GM19463 (cell line): ENCODE measurements around the gene PEX11B.

Source experiments
- ATAC-seq: cut with Tn5 transposase; IDR thresholded peaks from one replicate; pipeline ENCODE4 v1.9.1; 2021; ENCODE audit warnings: mild to moderate bottlenecking, moderate library complexity; ENCODE audit not compliant: unreplicated experiment

Gene PEX11B, protein sequence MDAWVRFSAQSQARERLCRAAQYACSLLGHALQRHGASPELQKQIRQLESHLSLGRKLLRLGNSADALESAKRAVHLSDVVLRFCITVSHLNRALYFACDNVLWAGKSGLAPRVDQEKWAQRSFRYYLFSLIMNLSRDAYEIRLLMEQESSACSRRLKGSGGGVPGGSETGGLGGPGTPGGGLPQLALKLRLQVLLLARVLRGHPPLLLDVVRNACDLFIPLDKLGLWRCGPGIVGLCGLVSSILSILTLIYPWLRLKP

DNA sequence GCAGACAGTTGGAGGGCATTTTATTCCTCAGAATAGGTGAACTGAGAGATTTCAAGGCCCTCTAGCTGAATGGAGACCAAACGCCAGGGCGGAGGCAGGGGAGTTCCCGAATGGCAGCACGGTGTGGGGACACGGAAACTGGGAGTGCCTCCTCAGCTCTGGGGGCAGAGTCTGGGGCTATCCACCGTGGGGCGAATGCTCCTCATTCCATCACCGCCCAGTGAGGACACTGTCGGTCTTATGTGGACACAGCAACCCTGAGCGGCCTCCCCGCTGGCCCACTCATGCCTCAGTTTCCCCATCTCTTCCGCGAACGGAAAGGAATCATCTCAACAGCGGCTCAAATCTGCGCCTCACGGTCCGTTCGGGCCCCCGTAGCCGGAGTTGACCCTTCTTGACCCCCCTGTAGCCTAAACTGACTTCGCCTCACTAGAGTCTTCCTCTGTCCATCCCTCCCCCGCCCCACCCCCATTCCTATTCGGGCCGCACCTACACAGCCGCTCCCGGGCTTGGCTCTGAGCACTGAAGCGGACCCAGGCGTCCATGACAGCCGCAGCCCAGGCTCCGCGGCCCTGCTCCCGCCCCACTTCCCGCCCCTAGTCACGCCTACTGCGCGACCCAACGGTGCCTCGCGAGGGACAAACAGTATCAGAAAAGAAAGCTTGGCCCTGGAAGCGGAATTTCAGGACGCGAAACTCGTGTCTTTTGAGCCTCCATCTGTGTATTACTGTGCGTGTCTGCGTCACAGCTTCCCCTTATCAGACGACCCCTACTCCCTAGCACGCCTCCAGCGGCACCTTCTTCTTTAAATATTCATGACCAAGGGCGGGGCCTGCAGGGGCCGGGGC is at the start of gene PEX11B:
Gene PEX11B (minus strand): TSS at position 574 of the 848 bp plus-strand sequence. CDS start 29 bp downstream, at position 545.
- peak; percentile 87 for ATAC-seq

DNA sequence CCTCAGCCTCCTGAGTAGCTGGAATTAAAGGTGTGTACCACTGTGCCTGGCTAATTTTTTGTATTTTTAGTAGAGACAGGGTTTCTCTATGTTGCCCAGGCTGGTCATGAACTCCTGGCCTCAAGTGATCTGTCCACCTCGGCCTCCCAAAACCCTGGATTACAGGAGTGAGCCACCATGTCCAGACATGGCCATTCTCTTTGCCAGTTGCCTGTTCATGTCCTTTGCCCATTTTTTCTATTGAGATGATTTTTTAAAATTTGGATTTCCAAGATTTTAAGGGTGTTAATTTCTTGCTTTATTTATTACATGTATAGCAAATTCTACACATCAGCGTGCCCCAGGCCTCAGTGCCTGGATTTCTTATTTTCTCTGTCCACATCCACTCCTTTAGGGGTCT is 48.8 kb upstream of the PEX11B start:
- no peak for ATAC-seq

DNA sequence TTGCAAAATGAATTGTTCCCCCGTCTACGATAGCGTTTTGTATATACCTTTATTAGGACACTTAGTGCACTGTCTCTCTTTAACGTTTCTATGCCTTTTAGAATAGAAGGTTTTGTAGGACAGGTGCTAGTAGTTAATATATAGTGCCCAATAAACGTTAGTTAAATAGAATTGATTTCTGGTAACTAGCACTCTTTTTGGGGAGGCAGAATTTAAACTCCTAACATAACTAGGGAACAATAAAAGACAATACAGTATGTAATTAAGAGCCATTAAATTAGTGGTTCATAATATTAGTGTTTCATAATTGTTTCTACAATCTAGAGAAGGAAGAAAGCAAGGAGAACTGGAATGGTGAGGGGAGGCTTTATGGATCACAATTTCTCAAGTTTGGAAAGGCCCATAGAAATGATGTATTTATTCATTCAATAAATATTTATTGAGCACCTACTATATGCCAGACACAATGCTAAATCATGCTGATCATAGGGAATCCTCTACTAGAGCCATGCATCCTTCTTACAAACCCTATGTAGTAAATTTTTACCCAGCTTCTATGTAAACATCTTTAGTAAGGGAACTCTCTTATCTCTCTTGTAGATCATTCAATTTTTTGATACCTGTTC is 46.7 kb upstream of the PEX11B start:
- no peak for ATAC-seq

DNA sequence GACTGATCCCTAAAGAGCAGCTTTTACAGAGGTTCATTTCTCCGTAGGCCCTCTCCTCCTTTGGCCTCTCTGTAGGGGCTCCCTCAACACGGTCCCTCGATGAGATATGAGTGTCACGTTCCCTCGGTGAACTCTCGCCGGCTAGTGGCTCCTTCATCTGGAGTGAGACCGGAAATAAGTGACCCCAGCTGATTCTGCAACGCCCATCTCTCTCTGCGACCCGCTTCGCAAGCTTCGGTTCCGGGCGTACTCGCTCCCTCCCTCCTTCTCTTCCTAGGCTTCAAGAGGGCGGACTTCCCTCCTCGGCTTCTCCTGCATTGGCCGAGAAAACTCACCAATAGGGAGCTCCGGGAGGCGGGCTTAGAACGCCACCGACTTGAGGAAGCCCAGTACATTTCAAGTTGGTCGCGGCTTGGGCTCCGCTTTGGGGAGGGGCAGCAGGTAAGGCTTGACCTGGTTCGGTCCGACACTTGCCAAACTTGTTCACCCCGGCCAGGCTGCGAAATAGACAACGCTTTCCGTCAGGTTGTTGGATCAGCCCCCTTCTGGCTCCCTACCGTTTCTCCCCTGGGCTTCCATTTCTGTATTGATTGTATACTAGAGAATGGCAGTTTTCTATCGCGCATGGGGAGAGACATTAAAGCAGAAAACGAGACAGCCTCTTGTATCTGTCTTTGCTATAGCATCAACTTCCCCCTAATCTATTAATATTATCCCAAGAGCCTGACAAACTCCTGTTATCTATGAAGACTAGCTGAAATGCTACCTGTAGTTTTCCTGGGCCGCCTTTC is 46.0 kb upstream of the PEX11B start, which contains the start of the genes ANKRD34A and POLR3GL:
Gene ANKRD34A (minus strand): TSS at position 248 of the 791 bp plus-strand sequence. CDS start 2,816 bp downstream, outside the sequence.
Gene POLR3GL (plus strand): TSS at position 363 of the 791 bp plus-strand sequence. CDS start 10,176 bp downstream, outside the sequence.
- ATAC-seq: peak; percentile 91

DNA sequence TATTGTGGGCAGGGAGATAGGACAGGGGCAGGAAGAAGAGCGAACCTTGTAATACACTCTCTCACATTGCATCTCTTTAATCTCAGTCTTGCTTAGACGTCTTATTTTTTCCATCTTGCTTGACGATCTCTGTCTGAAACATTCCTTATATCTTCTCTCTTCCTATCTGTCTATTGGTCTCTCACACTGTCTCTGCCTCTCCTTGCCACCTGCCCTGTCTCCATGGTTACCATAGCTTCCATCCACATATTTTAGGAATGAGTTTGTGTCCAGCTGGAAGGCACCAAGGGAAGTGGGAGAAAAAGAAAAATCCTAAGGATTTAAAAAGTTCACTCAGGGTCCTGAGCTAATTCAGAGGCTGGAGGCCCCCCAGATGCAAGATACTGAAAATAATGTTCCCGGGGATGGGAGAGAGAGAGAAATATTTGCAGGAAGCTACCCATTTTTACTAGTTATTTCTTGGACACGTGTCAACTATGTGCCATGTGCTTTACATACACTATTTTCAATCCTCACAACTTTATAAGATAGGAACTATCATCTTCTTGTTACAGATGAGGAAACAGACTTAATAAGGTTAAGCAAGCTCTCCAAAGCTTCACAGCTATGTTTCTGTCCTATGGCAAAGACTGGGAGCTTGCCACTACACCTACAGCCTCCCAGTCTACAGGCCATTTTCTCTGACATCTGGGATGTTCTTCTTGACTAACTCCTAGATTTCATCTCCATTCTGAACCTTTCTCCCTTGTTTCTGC is 44.9 kb upstream of the PEX11B start:
- no peak for ATAC-seq

DNA sequence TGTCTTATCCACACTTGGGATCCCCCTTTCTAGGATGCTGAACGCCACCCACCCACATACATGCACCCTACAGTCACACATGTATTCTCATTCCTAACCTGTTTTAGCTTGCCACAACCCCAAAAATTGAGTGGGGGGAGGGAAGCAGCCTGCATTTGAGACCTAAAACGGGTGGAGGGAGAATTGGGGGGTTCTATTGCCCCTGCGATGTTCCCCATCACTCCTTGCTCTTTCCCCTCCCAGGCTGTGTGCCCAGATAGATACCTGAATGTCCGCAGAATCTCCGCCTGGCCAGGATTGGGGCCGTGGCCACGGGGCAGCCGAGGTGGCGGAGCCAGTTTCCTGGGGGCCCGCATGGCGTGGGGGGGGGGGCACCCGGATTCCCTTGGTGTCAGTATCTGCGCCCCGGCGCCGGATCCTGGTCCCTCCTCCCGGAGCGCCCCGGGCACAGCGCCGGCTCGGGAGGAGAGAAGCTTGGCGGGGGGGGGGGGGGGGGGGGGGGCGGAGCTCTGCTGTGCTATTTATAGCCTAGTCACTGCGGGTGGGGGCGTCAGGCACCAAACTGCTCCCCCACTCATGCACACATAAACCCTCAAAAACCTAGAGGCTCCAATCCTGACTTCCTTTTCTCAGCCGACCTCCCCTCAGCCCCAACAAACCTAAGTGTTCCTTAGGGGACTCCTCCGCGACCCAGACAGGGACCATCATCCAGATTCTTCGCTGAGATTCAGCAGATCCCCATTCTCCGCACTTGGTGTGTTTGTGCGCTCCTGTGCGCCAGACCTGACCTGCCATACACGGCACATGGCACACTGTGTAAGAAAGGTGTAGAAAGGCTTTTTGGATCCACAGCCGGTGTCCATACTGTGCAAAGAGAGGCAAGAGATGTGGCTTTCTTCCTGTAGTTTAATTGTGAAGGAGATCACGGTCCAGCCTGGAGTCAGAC is 43.9 kb upstream of the PEX11B start:
- ATAC-seq: no peak

DNA sequence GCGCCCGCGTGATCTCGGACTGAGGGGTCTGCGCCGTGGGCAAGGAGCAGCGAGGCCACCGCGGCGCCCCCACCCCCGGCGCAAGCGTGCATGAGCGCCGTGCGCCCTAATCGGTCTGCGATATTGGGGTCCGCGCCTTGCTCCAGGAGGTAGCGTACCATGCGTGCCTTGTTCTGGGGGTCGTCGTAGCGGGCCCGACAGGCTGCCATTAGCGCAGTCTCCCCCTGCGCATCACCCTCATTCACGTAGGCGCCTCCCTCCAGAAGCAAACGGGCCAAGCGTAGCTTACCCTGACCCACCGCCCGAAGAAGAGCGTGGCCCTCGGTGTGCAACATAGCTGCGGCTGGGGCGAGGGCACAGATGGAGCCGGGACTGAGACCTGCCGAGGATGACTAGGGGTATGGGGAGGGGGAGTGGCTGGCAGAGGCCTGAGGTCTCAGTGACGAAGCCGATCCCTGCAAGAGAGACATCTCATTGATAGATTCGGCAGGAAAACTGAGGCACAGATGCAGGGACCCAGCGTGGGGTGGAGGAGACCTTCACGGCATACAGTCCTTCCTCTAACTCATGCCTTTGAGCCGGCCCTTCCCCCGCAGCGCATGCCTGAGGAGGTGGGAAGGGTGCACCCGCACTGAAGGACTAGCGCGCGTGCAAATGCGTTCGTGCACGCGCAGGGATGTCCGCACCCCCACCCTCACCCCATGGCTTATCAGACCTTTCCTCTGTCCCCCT is 43.1 kb upstream of the PEX11B start:
- no peak for ATAC-seq

DNA sequence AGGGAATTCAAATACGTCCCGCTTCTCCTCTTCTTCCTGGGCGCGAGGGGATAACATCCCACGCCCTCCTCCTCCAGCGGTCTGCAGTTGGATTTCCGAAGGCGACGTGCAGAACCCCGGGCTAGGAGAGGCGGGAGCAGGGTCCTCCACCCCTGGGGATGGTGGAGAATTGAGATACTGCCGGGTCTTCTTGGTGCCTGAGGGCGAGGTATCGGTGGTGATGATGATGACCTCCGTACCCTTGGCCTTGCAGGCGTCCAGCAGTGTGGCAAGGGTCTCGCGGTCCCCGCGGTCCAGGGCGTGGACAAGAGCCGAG is 42.5 kb upstream of the PEX11B start:
- no peak for ATAC-seq

DNA sequence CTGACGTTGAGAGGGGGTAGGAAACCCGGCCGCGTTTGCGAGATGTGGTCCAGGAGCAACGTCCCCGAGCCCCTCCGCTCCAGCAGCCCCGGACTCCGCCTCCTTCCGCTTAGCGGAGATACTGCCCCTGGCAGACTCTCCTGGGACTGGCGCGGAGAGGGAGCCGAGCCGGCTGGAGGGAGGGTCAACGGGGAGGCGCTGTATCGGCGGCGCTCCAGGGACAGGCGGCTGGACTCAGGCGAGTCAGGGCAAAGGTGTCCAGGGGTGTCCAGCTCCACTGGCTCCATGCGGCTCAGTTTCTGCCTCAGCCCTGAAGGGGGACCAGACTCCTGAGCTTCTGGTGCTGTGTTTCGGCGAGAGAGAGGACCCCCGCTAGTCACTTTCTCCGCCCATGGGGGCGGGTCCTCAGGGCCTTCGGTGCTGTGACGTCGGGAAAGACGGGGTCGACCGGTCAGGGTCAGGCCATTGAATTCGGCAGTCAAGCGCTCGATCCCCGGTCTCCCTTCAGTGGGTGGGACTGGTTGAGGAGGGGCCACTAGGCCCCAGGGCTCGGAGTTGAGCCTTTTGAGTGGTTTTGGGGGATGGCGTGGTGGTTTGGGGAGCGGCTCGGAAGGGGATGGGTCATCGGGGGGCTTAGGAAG is 42.1 kb upstream of the PEX11B start:
- ATAC-seq: no peak

DNA sequence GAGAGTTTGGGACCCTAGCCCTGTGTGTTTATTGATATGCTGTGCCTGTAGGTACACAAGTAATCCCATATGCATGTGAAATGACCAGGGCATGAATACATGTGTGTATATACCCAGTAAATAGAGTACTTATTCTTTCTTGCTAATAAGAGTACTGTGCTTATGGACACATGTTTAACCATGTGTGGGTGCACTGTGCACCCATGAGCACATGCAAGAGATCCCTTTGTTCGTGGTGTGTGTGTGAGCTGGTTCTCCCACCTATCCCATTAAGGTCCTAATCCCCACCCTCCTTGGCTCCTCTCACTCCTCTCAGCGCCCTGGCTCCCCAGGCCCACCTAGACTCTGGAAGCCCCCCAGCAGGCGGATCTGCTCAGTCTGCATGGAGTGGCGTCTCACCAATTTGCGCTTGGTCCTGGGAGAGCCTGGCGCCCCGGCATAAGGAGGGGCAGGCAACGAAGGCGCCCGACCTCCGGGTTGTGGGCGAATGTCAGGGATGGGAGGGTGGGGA is 41.5 kb upstream of the PEX11B start:
- ATAC-seq: no peak

DNA sequence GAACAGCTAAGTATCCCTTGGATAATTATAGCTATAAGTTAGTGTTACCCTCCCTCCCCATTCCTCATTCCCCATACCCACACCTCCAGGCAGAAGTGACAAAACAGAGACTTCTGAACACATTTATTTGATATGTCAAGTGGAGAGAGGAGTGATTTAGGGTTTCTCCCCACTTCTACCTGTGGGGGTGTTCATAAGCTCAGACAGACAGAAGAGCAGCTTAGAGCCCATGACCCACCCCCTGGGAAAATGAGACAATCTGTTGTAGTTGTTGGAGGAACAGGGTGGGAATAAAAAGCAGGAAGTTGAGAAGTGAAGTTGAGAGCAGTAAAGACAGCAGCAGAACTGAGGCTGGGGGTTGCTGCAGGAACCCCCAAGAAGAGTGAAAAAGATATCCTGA is 40.8 kb upstream of the PEX11B start:
- ATAC-seq: no peak

DNA sequence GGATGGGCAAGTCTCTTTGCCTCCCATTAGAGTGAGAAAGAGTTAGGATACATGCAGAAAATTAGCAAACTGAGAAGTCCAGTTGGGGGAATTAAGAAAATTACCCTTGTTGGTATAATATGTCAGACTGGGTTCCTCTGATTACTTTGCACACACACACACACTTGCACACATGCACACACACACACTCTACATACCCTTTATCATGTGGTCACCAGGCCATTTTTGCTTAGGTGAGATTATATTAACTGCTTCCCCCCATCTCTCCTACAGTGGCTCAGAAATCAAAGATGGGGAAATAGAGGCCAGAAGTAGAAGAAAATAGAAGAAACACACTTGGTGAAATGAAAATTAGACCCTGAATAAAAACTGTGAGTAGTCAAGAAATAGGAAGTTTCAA is 40.2 kb upstream of the PEX11B start:
- ATAC-seq: no peak

DNA sequence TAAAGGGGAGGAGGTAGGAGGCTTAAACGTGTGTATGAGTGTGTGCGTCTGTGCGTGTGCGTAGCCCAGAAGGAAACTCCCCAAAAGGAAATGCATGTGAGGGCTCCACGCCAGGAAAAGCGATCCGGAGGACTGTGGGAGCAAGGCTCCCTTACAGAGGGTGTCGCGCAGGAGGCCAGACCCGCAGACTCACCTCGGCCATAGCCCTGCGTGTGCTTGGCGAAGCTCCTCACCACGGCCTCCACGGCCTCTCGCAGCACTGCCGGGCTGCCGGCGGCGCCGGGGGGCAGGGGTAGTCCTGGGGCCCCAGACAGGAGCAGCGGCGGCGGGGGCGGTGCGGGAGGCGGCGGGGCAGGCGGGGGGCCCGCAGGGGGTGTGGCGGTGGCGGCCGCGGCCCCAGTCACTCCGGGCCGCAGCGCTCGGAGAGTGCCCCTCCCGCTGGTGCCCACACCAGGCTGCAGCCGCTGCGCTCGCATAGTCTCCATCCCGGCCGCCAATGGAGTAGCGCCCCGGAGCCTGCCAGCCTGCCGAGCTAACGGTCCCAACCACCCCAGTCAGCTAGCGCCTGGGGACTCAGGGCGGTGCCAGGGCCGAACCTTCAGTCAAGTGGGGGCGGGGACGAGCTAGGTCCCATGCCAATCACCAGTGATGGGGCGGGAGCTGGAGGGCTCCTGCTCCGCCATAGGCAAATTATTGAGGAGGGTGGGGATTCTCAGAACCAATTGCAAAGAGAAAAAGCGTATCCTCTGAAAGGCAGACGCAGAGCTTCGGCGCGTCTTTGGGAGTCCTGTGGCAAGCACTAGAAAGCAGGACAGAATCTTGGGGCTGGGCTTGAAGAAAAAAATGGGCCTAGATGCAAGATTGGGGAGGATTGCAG is 39.2 kb upstream of the PEX11B start, which contains the start of gene LIX1L:
Gene LIX1L (minus strand): TSS at position 575 of the 877 bp plus-strand sequence. CDS start 90 bp downstream, at position 485.
- peak; percentile 87 for ATAC-seq

DNA sequence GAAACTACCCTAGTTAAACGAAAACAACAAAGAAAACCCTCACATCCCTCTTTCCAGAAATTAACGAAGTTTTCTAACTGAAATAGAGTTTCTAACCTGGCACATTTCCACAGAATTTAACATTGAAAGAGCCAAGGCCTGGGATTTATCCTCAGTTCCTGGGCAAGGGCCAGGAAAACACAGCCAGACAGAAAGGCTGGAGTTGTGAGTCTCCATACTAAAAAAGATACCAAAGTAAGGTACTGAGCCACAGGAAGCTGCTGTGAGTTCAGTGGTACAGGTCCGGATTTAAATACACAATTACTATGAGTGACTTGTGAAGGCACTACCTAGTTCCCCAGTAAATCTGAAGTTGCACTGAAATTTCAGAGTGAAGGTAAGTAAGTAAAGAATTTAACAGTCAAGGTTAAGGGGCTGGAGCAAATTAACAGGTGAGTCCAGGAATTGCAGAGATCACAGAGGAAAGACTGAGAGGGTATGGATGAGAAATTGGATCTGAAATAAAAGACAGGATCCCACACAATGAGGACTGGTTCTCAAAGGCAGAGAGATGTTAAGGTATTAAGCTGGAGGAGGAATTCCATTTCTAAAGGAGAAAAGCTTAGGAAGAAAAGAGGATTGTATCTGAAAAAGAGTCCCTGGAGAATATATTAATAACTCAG is 38.4 kb upstream of the PEX11B start:
- no peak for ATAC-seq

DNA sequence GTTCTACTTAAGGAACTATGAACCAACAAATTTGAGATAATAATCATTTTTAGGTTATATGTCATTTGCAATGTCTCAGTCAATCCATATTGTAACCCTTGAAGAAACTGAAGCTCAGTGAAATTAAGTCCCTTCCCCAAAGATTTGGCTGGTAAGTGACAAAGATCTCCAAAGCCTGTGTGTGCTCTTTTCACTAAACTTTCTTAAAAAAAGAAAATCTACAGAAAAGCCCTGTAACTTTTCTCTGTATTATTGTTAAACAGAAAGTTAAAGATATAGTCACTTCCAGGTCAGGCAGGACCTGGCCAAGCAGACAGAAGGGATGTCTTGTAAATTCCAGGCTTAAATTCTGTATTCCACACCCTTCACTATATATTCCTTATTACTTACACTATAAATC is 37.8 kb upstream of the PEX11B start:
- ATAC-seq: no peak

DNA sequence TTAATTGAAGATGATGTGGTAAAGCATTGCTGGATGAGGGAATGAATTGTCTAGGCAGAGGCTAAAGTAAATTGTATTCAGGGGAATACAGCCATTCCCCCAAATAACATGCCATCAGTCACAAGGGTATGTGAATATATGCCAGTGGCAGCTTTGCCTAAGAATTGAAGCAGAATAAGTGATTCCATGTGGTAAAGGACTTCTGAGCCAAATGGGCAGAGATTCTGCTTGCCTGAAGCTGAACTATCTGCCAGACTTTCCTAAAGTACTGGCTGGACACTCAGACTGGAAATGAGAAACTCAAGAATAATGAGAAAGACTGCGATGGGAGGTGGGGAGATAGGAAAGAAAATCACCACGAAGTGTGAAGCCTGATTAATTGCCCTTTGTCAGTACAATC is 36.9 kb upstream of the PEX11B start:
- ATAC-seq: no peak
